Duodenal mucosa (tissue), 2 donors: ENCODE results near the gene LSAMP.

Experiments used
- H3K27ac ChIP-seq: one replicate; pipeline ENCODE4 v1.7.0; 2013; ENCODE audit warnings: low read depth, low read length
- H3K27me3 ChIP-seq, 2 donors: one replicate each; pipeline ENCODE4 v1.7.0; 2013; ENCODE audit warnings: low read length in 2 of 2, control low read depth in 1 of 2; ENCODE audit not compliant: insufficient read depth in 2 of 2, control insufficient read depth in 1 of 2
- H3K36me3 ChIP-seq, 2 donors: one replicate each; pipeline ENCODE4 v1.7.0; 2013; ENCODE audit warnings: low read length in 2 of 2, control low read depth in 1 of 2; ENCODE audit not compliant: insufficient read depth in 2 of 2, control insufficient read depth in 1 of 2
- H3K4me1 ChIP-seq, 2 donors: one replicate each; pipeline ENCODE4 v1.7.0; 2013; ENCODE audit warnings: low read length in 2 of 2, control low read depth in 1 of 2; ENCODE audit not compliant: insufficient read depth in 2 of 2, control insufficient read depth in 1 of 2
- H3K4me3 ChIP-seq, 2 donors: one replicate each; pipeline ENCODE4 v1.7.0; 2013; ENCODE audit warnings: low read length in 2 of 2, low read depth in 1 of 2
- H3K9ac ChIP-seq, 2 donors: one replicate each; pipeline ENCODE4 v1.7.0; 2013; ENCODE audit warnings: low read length in 2 of 2, low read depth in 1 of 2
- H3K9me3 ChIP-seq, 2 donors: one replicate each; pipeline ENCODE4 v1.7.0; 2013; ENCODE audit warnings: low read length in 2 of 2, control low read depth in 1 of 2; ENCODE audit not compliant: control insufficient read depth in 1 of 2

LSAMP gene

DNA sequence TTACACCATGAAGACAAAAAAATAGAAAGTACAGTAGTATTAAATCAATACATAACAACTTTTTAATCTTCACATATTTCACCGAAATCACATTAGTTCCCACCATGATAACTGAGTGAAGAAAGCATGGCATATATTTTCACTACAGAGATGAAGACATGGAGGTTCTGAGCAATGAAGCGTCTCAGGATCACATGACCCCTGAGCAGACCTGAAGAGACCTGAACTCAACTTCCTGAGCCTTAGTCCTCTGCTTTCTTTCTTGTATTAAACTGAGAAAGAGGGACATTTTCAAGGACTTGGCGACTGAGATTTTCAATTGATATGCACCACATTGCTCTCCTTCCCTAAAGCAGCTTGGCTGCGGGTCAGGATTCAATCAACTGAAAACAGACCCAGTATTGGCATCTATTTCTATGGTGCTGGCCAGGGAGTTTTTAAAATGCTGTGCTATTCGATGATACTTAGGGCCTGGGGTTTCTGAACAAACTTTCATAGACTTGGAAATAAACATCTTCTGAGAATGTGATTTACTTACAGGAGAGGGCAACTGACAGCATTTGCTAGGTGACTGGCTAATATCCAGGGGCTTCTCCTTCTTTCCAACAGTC, 165.1 kb downstream of the LSAMP start:
- no peak overlapping the region for H3K4me3 ChIP-seq
- H3K9me3 ChIP-seq: no peaks in the 10 kb centered on the region
- no peak overlapping the region for H3K9ac ChIP-seq
- no peak overlapping the region for H3K27ac ChIP-seq
- no peaks in the 10 kb centered on the region for H3K36me3 ChIP-seq
- no peaks in the 10 kb centered on the region for H3K4me1 ChIP-seq
- no peaks in the 10 kb centered on the region for H3K27me3 ChIP-seq

DNA sequence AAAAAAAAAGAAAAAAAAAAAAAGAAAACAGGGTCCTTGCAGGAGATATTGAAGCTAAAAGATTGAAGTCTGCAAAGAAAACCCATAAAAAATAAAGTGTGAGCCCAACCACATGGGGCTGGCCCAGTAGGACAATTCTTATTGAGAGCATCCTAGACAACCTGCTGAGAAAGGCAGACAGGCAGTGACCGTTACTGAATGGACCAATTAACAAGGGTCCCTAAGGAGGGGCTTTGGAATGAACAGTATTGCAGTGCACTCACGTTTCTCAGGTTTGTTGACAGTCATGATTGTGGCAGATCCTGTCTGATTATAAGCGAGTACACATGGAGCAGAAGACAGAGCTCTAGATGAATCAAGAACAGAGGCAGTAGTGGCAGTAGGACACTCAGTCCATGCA, 168.6 kb downstream of the LSAMP start:
- H3K9me3 ChIP-seq: no peaks in the 10 kb centered on the region
- no peak overlapping the region for H3K4me3 ChIP-seq
- H3K36me3 ChIP-seq: no peaks in the 10 kb centered on the region
- no peak overlapping the region for H3K9ac ChIP-seq
- no peak overlapping the region for H3K27ac ChIP-seq
- H3K27me3 ChIP-seq: no peaks in the 10 kb centered on the region
- H3K4me1 ChIP-seq: no peaks in the 10 kb centered on the region

DNA sequence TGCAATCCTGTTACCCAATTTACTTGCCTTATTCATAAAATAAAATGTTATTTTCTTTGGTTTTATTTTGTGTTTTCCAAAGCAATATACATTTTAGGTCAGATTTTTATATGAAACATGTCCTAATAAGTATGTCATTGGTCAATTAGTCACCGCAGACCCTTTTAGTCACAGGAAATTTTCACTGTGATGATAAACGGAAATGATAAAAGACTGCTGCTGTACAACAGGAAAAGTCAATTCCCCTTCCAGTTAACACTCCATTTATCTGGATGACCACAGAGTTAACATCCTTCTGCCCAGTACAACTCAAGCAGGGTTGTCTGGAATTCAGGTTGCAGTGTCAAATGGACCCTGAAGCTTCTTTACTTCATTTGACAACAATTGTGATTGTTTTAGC, 175.2 kb downstream of the LSAMP start:
- Histone ChIP-seq H3K4me1 (no peaks in the 10 kb centered on the region), H3K4me3 (no peak overlapping the region), H3K36me3 (no peaks in the 10 kb centered on the region), H3K9ac (no peak overlapping the region), H3K9me3 (no peaks in the 10 kb centered on the region), H3K27ac (no peak overlapping the region), H3K27me3 (no peaks in the 10 kb centered on the region)

DNA sequence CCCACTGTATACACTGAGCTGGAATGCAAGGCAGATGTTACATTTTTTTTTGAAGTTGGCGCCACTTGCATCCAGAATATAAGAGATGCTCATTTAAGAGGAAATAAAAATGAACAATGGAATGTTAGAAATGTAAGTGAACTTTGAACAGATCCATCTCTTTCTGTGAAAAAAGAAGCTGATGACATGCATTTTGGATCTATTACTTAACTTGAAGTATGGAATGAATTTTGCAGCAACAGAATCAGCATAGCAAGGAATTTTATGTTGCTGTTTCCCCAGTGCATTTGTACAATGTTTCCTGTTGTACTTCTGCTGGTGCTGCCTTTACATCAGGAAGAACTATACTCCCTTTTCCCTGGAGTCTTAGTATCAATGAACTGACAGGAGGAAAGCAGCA, 178.2 kb downstream of the LSAMP start:
- Histone ChIP-seq H3K27ac (no peak overlapping the region), H3K4me1 (no peaks in the 10 kb centered on the region), H3K36me3 (no peaks in the 10 kb centered on the region), H3K9me3 (no peaks in the 10 kb centered on the region), H3K27me3 (no peaks in the 10 kb centered on the region), H3K9ac (no peak overlapping the region), H3K4me3 (no peak overlapping the region)

DNA sequence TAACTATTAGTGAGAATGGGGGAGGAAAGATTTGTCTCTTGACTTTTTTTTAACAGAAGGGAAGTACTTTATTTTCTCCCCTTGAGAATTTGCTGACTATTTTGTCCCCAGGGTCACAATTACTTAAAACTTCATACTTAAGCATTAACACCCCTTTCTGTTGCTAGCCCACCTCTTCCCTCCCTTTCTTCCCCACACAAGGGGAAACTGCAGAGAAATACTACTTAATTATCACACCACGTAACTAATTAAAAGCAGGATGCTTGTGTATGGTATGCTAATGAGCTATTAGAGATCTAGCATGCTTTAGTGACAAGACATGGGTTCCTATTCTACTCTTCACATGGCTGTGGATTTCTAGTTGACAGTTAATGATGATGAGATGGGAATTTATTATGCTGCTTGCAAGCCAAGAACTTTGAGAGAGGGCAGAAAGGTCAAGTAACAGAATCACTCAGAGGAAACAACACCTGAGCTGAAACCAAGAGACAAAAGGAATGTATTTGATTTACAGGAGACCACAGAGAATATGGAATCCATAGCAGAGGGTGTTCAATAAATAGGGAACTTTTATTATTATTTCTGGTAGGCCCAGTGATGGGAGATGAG, 179.2 kb downstream of the LSAMP start:
- no peaks in the 10 kb centered on the region for H3K9me3 ChIP-seq
- no peaks in the 10 kb centered on the region for H3K36me3 ChIP-seq
- no peaks in the 10 kb centered on the region for H3K27me3 ChIP-seq
- no peak overlapping the region for H3K9ac ChIP-seq
- H3K4me3 ChIP-seq: no peak overlapping the region
- no peaks in the 10 kb centered on the region for H3K4me1 ChIP-seq
- H3K27ac ChIP-seq: no peak overlapping the region

DNA sequence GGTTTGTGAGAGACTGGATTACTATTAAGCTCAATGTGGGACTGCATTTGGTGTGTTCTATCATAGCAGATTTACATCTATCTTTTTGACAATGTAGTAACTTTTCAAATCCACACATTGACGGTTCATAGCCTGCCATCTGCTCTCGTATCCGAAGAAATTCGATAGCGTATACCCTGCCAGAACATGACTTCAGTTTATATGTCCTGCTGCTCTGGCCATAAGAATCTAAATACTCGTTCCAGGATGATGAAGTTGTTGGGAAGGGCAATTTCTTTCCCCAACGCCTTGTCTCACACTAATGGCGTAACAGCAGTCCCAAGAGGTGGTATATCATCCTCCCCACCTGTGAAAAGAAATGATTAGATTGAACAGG, 180.0 kb downstream of the LSAMP start:
- Histone ChIP-seq H3K27ac (no peak overlapping the region), H3K4me1 (no peaks in the 10 kb centered on the region), H3K9me3 (no peaks in the 10 kb centered on the region), H3K9ac (no peak overlapping the region), H3K36me3 (no peaks in the 10 kb centered on the region), H3K27me3 (no peaks in the 10 kb centered on the region), H3K4me3 (no peak overlapping the region)

DNA sequence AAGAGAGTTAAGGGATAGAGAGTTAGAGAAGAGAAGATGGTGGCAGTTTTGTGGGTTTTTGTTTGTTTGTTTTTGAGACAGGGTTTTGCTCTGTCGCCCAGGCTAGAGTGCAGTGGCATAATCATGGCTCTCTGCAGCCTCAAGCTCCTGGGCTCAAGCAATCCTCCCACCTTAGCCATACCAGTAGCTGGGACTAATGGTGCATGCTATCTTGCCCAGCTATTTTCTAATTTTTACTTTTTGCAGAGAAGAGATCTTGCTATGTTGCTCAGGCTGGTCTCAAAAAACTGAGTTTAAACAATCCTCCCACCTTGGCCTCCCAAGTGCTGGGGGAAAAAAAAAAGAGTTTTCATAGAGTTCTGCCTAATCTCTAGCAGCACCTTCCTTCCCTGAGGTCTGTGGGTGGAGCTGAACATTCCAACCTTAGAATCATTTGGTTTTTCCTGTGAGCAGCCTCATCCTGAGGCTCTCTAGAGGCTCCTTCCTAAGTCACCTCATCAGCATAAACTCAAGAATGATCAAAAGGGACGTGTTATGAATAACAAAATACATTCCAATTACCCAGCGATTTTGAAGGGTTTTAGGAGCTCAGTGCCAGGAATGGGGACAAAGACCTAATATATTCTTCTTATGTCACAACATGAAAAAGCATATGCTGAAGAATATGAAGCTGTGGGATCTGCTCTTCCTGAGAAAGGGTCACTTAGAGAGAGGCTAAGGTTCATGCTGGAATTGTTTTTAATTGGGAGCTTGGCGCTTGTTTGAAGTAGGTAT, 180.6 kb downstream of the LSAMP start:
- H3K36me3 ChIP-seq: no peaks in the 10 kb centered on the region
- H3K9me3 ChIP-seq: no peaks in the 10 kb centered on the region
- no peak overlapping the region for H3K9ac ChIP-seq
- no peaks in the 10 kb centered on the region for H3K27me3 ChIP-seq
- no peak overlapping the region for H3K4me3 ChIP-seq
- no peaks in the 10 kb centered on the region for H3K4me1 ChIP-seq
- no peak overlapping the region for H3K27ac ChIP-seq

DNA sequence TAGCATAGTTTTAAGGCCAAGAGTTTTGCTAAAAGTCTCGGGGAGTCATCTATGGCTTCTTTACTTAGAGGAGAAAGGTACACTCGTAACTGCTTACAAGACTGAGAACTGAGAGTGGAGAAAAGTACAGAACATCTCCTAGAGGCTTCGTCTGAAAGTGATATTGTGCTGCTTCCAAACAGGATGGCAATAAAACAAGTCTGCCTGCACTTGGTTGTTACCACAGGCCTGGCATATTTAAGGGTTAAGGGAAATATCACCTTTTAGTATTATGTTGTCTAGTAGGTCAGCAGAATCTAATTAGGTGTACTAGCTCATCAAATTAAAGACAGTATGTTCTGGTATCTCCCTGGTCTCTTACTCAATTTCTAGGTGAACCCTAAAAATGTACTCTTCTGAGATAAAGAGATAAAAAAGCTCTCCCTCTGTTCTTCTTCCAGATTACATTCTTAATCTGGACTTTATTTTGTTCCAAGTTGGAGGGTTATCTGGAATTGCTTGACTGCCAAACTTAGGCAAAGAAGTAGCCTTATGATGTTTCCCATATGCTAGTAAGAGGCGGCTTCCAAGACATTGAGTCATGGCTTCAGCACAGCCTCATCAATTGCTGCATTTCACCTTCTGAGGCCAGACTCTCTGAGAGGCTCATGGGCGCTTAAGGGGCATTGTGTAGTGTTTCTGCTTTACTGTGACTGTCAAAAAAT, 181.3 kb downstream of the LSAMP start:
- H3K4me3 ChIP-seq: no peak overlapping the region
- no peaks in the 10 kb centered on the region for H3K4me1 ChIP-seq
- H3K27me3 ChIP-seq: no peaks in the 10 kb centered on the region
- H3K27ac ChIP-seq: no peak overlapping the region
- H3K9me3 ChIP-seq: no peaks in the 10 kb centered on the region
- H3K36me3 ChIP-seq: no peaks in the 10 kb centered on the region
- no peak overlapping the region for H3K9ac ChIP-seq

DNA sequence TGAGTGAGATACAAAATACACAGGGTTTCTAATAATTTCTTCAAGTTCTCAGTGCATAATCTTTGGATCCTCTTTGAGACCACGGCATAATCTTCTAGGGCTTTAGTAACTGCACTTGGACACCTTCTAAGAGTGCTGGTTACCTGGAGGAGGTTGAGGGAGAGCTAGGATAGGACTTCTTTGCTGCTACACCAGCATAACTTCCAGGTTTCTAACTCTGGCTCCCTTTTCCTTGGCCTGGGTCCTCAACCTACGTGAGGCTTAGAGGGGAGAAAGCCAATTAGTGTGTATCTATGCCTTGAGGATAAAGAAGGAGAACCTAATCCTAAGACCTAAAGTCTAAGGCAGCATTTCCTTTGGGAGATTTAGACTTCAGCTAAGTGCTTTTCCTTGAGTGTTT, 184.8 kb downstream of the LSAMP start:
- Histone ChIP-seq H3K4me1 (no peaks in the 10 kb centered on the region), H3K9me3 (no peaks in the 10 kb centered on the region), H3K4me3 (no peak overlapping the region), H3K36me3 (no peaks in the 10 kb centered on the region), H3K27ac (no peak overlapping the region), H3K27me3 (no peaks in the 10 kb centered on the region), H3K9ac (no peak overlapping the region)

DNA sequence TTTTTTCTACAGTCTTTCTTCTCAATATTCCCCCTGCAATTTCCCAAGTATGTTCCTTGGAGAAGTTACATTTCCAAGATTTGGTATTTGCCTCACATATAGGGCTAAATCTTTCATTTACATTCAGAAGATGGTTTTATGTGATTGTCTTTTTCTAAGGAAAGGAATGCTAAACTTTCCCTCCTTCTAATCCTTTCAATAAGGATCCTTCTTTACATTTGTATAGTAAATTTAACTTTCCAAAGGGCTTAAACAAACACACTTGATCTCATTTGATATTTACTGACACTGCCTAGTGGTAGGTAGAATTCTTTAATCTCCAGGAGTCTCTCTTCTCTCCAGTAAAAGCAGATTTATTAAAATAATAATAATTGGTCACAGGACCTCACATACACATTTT, 185.3 kb downstream of the LSAMP start:
- Histone ChIP-seq H3K27me3 (no peaks in the 10 kb centered on the region), H3K9me3 (no peaks in the 10 kb centered on the region), H3K36me3 (no peaks in the 10 kb centered on the region), H3K9ac (no peak overlapping the region), H3K27ac (no peak overlapping the region), H3K4me1 (no peaks in the 10 kb centered on the region), H3K4me3 (no peak overlapping the region)
